DMS53 treated with DMSO at 0.1 percent for 48 hours (cell line): ENCODE data around the gene NUDT21.

Experiments used
- DNase-seq: peaks from one replicate; lab custom pipeline; 2025; ENCODE audit not compliant: unreplicated experiment; lab: John Stamatoyannopoulos, UW

NUDT21 gene

DNA sequence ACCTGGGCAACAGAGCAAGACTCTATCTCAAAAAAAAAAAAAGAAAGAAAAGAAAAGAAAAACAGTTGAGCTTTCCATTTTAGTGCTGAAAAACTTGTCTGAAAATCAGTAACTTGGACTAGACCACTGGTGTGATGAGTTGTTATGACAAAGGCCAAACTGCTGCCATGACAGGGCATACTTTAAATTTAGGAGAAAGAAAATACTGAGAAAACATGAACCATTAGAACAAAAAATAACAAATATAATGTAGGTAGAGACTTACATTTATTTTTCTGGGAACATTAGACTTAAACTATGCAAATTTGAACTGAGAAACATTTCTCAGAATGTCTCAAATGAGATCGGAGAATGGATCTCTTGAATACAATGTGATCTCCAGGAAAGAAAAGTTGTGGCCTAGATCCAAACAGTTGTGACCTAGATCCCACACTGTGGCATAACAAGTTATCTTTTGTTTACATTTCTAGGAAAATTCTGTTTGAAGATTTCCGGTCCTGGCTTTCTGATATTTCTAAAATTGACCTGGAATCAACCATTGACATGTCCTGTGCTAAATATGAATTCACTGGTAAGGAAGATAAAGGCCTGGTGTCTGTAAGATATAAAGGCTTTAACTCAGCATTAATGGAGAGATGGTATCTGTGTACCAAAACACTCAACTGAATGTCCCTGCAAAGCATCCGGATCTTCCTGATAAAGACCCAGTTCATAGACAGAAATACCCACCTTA, 11.1 kb upstream of the NUDT21 start:
- no peak for DNase-seq

DNA sequence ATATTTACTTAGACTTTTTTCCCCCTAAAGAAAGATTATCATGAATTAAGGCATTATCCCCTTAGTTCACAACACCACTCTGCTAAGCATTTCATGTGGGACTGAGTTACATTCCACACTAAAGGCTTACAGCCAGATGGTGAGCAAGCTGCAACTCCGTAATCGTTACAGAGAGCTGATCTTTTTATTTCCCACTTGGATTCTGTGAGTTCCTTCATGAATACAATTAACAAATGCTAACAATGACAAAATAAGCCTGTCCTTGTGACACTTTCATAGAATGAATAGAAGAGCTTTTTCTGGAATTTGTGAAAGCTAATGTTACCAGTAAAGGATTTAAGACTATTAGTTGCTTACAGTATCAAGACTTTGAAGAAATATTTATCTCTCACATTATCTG, 9.0 kb upstream of the NUDT21 start:
- DNase-seq, result no peak

DNA sequence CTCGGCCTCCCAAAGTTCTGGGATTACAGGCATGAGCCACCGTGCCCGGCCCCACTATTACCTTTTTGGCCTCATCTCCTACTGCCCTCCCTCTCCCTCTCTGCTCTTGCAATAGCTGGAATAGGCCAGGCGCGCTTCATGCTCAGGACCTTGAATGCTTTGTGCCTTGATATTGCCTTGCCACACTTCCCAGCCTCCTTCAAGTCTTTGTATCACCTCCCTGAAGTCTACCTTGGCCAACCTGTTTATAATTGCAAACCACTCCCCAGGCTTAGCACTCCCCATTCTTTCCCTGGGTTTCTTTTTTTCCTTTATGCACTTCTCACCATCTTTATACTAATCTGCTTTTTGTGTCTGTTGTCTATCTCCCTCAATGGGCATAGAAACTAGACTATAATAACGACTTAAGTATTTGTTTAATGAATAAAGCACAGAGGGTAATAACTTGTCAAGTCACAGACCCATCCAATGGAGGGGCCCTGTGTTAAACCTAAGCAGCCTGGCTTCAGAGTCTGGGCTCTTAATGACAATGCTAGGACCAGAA, 6.9 kb upstream of the NUDT21 start:
- DNase-seq, result no peak

DNA sequence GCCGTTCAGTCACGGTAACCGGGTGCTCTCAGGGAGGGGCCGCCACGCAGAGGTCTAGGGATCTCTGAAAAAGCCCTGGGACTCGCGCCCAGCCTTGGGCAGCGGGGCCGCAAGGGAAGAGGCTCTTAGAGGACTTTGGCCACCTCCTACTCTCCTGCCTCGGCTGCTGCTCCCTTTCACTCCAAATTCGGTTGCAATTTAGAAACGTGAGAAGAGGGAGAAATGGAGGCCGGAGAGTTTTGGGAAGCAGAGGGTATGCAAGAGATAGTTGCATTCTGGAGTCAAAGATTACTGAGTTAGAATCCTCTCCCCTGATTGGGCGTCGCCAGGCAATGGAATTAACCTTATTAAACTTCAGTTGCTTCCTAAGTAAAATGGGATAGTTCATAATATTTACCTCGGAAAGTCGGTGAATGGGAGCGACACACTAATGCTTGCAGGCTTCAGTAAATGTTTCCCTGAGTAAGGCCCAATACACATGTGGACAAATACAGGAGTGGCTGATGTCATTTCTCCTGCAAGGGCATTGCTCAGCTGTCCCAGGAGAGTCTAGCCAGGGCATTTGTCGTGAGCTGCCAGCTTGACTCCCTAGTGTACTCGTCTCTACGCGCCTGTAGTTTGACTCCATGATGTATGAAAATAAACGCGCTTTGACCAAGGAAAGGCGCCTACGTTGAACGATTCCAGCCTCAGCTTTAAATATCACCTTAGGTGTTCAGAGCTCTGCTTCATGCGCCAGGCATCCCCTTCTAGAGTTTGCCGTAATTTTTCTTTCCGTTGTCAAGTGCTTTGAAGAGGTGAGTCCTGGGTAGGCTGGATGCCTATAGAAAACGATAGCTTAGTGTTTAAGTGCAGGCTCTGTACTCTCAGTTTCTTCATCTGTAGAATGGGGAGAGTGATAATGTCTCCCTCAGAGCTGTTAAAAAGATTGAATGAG, 889 bp upstream of the NUDT21 start:
- DNase-seq, result peak; percentile 48

GRCh38 chr16:56450275-56450985, 702 bp downstream of the NUDT21 start:
- DNase-seq, result no peak

DNA sequence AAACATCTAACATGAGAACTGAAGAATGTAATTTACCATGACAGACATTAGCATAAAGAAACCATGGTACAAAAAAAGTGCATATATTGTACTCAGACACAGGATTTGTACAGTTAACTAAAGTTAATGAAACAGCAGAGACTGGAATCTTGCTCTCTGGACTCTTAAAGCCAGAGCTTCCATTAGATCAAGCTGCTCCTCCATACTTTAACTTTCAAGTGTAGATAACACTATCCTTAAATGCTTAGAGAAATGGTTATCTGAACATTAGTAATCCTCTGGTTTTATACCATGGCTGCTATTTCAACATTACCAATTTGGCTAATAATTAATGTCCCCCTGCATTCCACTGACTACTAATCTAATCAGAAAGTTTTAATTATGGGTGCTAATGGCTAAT, 3.1 kb downstream of the NUDT21 start:
- no peak for DNase-seq

DNA sequence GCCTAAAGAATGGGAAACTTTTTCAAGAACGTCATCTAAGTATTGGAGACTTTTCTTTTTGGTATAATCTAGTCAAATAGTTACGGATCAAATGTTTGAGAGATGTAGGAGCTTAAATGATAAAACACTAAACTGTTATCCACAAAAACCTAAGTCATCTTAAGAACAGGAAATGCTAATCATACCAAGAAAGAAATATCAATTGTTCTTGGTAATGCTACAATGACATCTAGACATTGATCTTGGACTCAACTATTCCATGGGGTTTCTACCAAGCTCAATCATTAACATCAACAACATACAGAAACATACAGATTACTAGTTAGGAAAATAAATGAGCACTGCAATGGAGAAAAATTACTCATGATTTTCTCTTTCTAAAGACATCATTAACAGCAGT, 3.8 kb downstream of the NUDT21 start:
- no peak for DNase-seq

DNA sequence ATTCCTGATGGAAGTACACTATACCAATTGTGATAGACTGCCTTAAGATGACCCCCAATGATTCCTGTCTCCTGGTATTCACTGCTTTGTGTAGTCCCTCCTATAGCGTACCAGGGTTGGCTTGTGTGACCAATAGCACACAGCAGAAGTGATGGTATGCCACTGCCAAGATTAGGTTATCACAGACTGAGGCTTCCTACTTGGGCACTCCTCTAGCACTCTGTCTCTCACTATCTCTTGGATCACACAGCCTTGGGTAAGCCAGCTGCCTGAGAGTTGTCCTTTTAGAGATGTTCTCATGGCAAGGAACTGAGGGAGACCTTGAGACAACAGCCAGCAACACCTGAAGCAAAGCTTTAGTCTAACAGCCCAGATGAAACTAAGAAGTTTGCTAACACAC, 13.1 kb downstream of the NUDT21 start:
- no peak for DNase-seq

- no peak for DNase-seq
Observed at GRCh38 chr16:56436258-56436657, 14.9 kb downstream of the NUDT21 start.

DNA sequence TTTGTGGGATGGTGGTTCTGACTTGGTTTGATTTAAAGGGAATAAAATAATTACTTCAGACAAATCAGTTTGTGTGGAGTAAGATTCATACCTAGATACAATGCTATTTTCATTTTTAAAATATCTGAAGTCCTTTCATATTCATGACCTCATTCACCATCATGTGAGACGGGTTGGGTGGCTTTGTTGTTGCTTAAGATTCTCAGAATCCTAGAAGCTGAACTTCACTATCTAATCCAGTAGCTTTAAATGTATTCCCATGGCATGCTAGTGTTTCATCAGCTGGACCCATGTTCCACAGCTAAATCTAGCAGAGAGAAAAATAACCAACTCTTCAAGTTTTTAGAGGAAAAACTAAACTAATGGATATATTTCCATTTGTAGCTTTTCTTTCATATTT, 23.0 kb downstream of the NUDT21 start:
- no peak for DNase-seq

DNA sequence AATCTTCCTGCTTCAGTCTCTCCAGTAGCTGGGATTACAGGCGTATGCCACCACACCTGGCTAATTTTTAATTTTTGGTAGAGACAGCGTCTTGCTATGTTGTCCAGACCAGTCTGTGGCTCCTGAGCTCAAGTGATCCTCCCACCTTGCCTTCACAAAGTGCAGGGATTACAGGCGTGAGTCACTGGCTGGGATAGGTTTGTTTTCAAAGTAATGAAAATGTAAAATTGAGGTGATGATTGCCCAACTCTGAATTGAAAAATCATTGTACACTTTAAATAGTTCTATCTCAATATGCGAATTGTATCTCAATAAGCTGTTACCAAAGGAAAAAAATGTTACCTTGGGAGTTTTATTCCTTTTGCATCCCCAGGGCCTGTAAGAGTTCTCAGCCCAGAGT, 24.5 kb downstream of the NUDT21 start:
- no peak for DNase-seq

GRCh38 chr16:56425439-56425832, 25.7 kb downstream of the NUDT21 start, which contains the start of gene AMFR:
Gene AMFR (minus strand): TSS chr16:56425545. CDS start chr16:56425327, 218 bp downstream.
- DNase-seq, result peak; percentile 50

DNA sequence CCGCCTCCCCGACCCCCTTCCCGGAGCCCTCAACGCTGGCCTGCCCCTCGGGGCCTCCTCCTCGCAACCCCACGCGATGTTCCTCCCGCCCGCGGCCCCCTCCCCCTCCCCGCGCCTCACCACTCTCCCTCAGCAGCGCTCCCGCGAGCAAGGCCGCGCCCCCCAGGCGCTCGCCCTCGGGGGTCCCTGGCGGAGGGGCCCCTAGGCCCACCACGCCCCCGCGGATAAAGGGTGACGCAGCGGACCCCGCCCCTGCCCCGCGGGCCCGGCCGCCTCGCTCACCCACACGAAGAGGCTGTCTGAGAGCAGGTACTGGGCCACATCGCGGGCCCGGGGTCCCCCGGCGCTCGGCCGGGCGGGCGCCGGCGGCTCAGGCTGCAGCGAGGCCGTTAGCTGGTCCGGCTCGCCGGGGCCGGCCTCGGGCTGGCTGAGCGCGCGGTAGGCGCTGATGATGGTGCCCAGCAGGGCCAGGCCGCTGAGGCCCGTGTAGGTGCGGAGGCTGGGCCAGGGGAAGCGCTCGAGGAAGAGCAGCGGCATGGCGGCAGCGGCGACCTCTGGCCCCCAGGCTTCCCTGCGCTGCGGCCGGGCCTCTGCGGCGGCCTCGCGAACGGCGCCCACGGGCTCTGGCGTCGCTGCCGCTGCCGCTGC, 26.2 kb downstream of the NUDT21 start:
- DNase-seq, result no peak

DNA sequence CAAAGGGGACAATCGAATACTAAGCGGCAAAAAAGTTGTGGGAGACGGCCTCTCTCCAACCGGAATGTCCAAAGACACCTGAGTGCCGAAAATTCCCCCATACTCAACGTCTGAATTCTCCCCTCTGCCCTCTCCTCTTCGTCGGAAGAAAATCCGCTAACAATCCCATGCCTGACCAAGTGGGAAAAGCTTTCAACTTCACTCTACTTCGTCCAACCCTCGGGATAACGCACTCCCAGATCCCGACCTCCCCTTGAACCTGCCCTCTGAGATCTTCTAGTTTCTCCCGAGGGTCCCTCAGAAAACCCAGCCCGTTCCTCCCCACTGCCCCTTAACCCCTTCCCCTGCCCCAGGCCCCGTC, 26.7 kb downstream of the NUDT21 start:
- DNase-seq, result no peak

- DNase-seq, result no peak
Observed at GRCh38 chr16:56423584-56424403, 27.3 kb downstream of the NUDT21 start.

DNA sequence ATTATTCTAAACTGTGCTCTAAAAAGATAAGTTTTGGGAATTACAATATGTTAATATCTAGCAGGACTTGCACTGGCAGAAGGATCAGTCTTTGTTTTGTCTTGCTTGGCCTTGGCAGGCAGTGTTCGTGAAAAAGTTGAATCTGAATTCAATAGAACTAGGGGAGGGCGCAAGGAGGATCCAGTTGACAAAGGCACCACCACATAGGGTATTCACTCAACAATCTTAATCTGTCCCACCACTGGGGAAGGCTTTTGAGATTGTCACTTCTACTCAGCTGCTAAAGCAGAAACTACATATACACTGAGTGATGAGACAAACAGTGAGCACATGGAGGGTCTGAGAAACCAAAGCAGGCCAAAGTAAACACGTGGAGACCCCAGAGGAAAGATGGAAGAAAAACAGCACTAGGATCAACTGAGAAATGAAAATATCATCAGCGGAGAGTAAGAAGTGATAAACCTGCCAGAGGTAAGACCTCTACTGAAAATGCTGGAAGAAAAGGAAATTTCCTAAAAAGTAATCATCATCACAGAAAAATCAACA, 28.2 kb downstream of the NUDT21 start:
- no peak for DNase-seq

- DNase-seq, result no peak
Observed at GRCh38 chr16:56421976-56422669, 29.0 kb downstream of the NUDT21 start.

GRCh38 chr16:56421313-56421712, 29.8 kb downstream of the NUDT21 start:
- no peak for DNase-seq

- no peak for DNase-seq
Observed at GRCh38 chr16:56420613-56421012, 30.5 kb downstream of the NUDT21 start.
